Gastroesophageal sphincter (tissue), 4 donors: Measurements from ENCODE around the gene ABHD2. TPM values are rescaled to one million over a fixed set of nuclear protein-coding genes. Genes with fewer than 3 reads are reported as not detected.
A peak's percentile ranks its signal among the peaks of the same experiment; 100 is the strongest.

Experiments
- ATAC-seq: fragments of 150-250 bp; one replicate; pipeline ENCODE4 v1.9.1; 2016; ENCODE audit warnings: mild to moderate bottlenecking, moderate library complexity
- H3K27ac ChIP-seq, 4 donors: fragments of 200-600 bp; sonication (generic) in 3 of 4; 1 replicate in 3 of 4; 2 replicates in 1 of 4; pipeline ENCODE4 v1.5.1; 2016 to 2019
- H3K27me3 ChIP-seq: fragments of 200-600 bp; sonication (generic); one replicate; pipeline ENCODE4 v1.5.1; 2019
- H3K36me3 ChIP-seq, 2 donors: fragments of 200-600 bp; sonication (generic); one replicate each; pipeline ENCODE4 v1.5.1; 2019; ENCODE audit warnings: control low read depth in 1 of 2
- H3K4me1 ChIP-seq, 3 donors: fragments of 200-600 bp; sonication (generic); 1 replicate in 2 of 3; 2 replicates in 1 of 3; pipeline ENCODE4 v1.5.1; 2016 to 2019; ENCODE audit warnings: control low read depth in 2 of 3
- H3K4me3 ChIP-seq, 2 donors: fragments of 200-600 bp; sonication (generic); one replicate each; pipeline ENCODE4 v1.5.1; 2019; ENCODE audit warnings: mild to moderate bottlenecking in 1 of 2, moderate library complexity in 1 of 2
- H3K9me3 ChIP-seq, 3 donors: fragments of 200-600 bp; sonication (generic); one replicate each; pipeline ENCODE4 v1.5.1; 2017 to 2019; ENCODE audit warnings: control low read depth in 2 of 3
- EP300 ChIP-seq: sonication (generic); formaldehyde crosslinking; IDR thresholded peaks from one replicate; pipeline ENCODE4 v1.6.1; 2017; ENCODE audit warnings: antibody characterized with exemption, mild to moderate bottlenecking
- POLR2A ChIP-seq, 2 donors: fragments of 450-650 bp; IDR thresholded peaks; one replicate each; pipeline ENCODE4 v1.6.1; 2017; ENCODE audit warnings: antibody characterized with exemption in 2 of 2, mild to moderate bottlenecking in 2 of 2, moderate library complexity in 1 of 2
- POLR2AphosphoS5 ChIP-seq: sonication (generic); formaldehyde crosslinking; IDR thresholded peaks from one replicate; pipeline ENCODE4 v1.6.1; 2017; ENCODE audit warnings: antibody characterized with exemption
- WGBS, 2 donors: methylation state at CpG; one replicate each; pipeline ENCODE4 v1.1.5; 2018; ENCODE audit warnings: low coverage in 1 of 2; 5-methylcytosine and 5-hydroxymethylcytosine counted together
- total RNA-seq, 4 donors: library from RNA; depleted of rRNA; stranded (reverse); fragments of >200 nt; gene quantifications; one replicate each; pipeline ENCODE4 v1.1.0, GENCODE V29; 2016
- TF ChIP-seq, protein P1 (sequence below), 4 experiments: fragments of 200-600 bp in 2 of 4; fragments of 450-650 bp in 2 of 4; sonication (generic) in 1 of 4; IDR thresholded peaks; one replicate each; pipeline ENCODE4 v1.5.1; 2017 to 2019; ENCODE audit warnings: antibody characterized with exemption in 4 of 4, mild to moderate bottlenecking in 2 of 4, moderate library complexity in 2 of 4

ABHD2 gene
- total RNA-seq, 4 donors from 2014 or later: 54.6 to 108 (median 75.9) TPM

GRCh38 chr15:89110060-89110459 is 21.8 kb downstream of the ABHD2 start:
- 94 to 95% methylated on average over 7 to 8 of the region's 8 CpGs for WGBS, 2 donors
- H3K4me3 ChIP-seq: no peak overlapping the region
- H3K27me3 ChIP-seq: no peaks in the 10 kb centered on the region
- no peak for ATAC-seq
- peaks cover 0 to 5% of the 10 kb centered on the region in 2 donors for H3K36me3 ChIP-seq
- peaks cover 7 to 78% (median 31%) of the 10 kb centered on the region in 3 donors for H3K4me1 ChIP-seq
- peak overlapping the region in 1 of 4 donors; percentile 90 for H3K27ac ChIP-seq
- TF ChIP-seq EP300: no peak
- H3K9me3 ChIP-seq: no peaks in the 10 kb centered on the region

GRCh38 chr15:89111352-89111751 is 23.1 kb downstream of the ABHD2 start:
- Histone ChIP-seq H3K36me3 (peaks cover 0 to 9% of the 10 kb centered on the region in 2 donors), H3K4me3 (no peak overlapping the region), H3K27ac (peak overlapping the region in 3 of 4 donors; percentile 22 to 90 (median 82)), H3K27me3 (no peaks in the 10 kb centered on the region), H3K4me1 (peaks cover 9 to 79% (median 33%) of the 10 kb centered on the region in 3 donors), H3K9me3 (no peaks in the 10 kb centered on the region)
- no peak for ATAC-seq
- TF ChIP-seq, protein P1, sequence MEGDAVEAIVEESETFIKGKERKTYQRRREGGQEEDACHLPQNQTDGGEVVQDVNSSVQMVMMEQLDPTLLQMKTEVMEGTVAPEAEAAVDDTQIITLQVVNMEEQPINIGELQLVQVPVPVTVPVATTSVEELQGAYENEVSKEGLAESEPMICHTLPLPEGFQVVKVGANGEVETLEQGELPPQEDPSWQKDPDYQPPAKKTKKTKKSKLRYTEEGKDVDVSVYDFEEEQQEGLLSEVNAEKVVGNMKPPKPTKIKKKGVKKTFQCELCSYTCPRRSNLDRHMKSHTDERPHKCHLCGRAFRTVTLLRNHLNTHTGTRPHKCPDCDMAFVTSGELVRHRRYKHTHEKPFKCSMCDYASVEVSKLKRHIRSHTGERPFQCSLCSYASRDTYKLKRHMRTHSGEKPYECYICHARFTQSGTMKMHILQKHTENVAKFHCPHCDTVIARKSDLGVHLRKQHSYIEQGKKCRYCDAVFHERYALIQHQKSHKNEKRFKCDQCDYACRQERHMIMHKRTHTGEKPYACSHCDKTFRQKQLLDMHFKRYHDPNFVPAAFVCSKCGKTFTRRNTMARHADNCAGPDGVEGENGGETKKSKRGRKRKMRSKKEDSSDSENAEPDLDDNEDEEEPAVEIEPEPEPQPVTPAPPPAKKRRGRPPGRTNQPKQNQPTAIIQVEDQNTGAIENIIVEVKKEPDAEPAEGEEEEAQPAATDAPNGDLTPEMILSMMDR (IDR thresholded peaks at IDR 0.05): no peak
- TF ChIP-seq POLR2AphosphoS5 (no peak), EP300 (no peak), POLR2A (IDR thresholded peaks at IDR 0.05) (no peak)

DNA sequence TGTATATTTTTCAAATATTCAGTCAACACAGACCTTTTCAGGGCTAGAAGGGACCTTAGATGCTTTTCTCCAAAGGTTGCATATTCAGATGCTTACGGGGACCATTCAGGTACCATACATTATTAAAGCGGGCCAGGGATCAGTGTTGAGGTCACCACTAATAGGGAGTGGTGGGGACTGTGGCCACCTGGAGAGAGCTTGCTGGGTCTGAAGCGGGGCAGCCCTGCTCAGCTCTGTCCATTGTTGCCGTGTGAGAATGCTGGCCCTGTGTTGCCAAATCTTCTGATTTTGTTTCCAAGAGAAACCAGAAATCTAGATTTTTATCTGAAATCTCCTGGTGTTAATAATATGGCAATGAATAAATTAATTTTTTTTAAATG is 23.7 kb downstream of the ABHD2 start:
- no peaks in the 10 kb centered on the region for H3K27me3 ChIP-seq
- no peaks in the 10 kb centered on the region for H3K9me3 ChIP-seq
- H3K36me3 ChIP-seq: peaks cover 0 to 15% of the 10 kb centered on the region in 2 donors
- 71 to 80% methylated on average over 1 to 3 of the region's 4 CpGs for WGBS, 2 donors
- peak overlapping the region in 3 of 4 donors; percentile 74 to 90 (median 82) for H3K27ac ChIP-seq
- H3K4me3 ChIP-seq: no peak overlapping the region
- no peak for ATAC-seq
- H3K4me1 ChIP-seq: peaks cover 9 to 79% (median 33%) of the 10 kb centered on the region in 3 donors
- TF ChIP-seq, protein P1 (IDR thresholded peaks at IDR 0.05): no peak
- no peak for TF ChIP-seq EP300
- TF ChIP-seq POLR2AphosphoS5: no peak
- no peak for TF ChIP-seq POLR2A (IDR thresholded peaks at IDR 0.05)

DNA sequence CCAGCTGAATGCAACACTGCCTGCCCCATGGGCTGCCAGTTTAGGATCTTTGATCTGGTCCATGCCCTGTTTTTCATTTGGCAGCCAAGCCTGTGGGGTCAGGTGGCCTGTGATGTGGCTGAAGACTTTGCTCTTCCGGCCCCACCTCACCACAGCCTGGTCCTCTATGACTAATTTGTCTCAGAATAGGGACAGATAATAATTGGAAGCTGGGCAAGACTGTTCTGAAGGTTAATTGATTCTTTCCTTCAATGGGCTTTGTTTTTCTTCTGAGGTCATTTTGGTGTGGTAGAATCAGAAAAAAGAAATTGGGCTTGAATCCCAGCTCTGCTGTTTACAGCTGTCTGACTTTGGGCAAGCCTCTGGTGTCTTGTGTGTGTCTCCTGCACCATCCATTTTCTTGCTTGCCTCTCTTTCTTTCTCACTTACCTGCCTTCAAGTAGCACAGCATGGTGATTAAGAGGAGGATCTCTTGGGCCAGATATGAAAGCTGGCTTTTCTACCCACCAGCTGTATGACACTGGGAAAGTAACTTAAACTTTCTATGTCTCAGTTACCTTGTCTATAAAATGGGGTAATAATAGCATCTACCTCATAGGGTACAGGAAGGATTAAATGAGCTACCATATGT is 24.2 kb downstream of the ABHD2 start:
- WGBS, 2 donors: 20 to 33% methylated on average over 1 of the region's 1 CpG
- H3K9me3 ChIP-seq: no peaks in the 10 kb centered on the region
- H3K4me1 ChIP-seq: peaks cover 9 to 79% (median 33%) of the 10 kb centered on the region in 3 donors
- H3K27me3 ChIP-seq: no peaks in the 10 kb centered on the region
- peak; percentile 56 for ATAC-seq
- peaks cover 0 to 18% of the 10 kb centered on the region in 2 donors for H3K36me3 ChIP-seq
- peak overlapping the region; percentile 40 to 90 (median 78) for H3K27ac ChIP-seq
- no peak overlapping the region for H3K4me3 ChIP-seq
- TF ChIP-seq, protein P1 (IDR thresholded peaks at IDR 0.05): no peak
- TF ChIP-seq POLR2AphosphoS5: no peak
- TF ChIP-seq POLR2A (IDR thresholded peaks at IDR 0.05): no peak
- no peak for TF ChIP-seq EP300

DNA sequence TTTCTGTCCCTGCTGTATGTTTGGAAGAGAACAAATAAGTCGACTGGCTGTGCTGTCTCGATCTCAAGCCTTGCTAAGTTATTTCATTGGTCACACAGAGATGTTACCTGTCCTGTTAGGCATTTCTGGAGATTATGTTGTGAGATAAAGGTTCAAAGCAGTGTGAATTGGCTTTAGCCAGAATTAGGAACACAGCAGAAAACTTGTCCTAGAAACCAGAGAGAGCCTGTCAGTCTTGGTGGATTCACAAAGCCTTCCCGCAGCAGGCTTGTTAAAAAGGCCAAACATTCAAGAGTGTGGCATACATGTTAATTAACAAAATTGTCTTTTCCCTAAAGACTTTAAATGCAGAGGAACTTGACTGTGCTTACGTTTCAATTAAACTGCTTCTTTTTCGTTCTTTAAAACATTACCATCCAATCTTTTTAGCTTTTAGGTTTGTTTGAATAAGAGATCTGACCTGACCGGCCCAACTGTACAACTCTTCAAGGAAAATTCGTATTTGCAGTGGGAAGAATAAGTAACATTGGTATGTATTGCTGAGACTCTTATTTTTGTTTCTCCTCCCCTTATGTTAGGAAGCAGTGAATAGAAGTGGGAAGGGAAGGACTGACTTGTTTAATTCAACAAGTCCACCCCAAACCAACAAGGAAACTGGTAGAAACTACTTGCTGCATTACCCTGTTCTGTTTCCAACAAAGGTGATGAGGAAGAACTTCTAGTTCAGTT is 25.2 kb downstream of the ABHD2 start:
- Histone ChIP-seq H3K36me3 (peaks cover 0 to 22% of the 10 kb centered on the region in 2 donors), H3K9me3 (no peaks in the 10 kb centered on the region), H3K4me1 (peaks cover 9 to 81% (median 39%) of the 10 kb centered on the region in 3 donors), H3K27me3 (no peaks in the 10 kb centered on the region), H3K4me3 (no peak overlapping the region), H3K27ac (peak overlapping the region in 3 of 4 donors; percentile 74 to 90 (median 82))
- no peak for TF ChIP-seq EP300
- no peak for TF ChIP-seq POLR2A (IDR thresholded peaks at IDR 0.05)
- TF ChIP-seq, protein P1 (IDR thresholded peaks at IDR 0.05): no peak
- no peak for TF ChIP-seq POLR2AphosphoS5
- no peak for ATAC-seq
- 68 to 74% methylated on average over 5 to 7 of the region's 7 CpGs for WGBS, 2 donors
